ENCODE data around the gene DCAF8L2.
"Not testable (repeated sequence)": the region's sequence is repeated elsewhere in the genome, so short reads cannot be mapped to it uniquely, and the experiment has no call there.

The DCAF8L2 gene

DNA sequence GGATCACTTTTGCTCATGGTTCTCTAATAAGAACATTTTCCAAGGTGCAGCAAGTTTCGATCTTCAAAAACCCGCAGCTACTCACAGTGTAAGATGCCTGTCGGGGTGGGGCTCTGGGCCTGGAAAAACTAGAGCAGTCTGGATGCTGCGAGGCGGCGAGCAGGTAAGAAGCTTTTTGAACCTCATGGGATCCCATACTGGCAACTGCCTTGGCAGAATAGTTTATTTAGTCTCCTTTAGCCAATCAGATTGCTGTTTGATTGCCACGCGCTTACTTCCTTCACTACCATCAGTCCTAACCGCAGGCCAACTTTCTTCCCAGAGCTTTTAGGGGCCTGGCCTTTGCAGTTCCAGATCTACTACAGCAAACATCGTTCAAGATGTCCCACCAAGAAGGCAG lies 156.4 kb downstream of the DCAF8L2 start:
- TF ChIP-seq, protein P1, sequence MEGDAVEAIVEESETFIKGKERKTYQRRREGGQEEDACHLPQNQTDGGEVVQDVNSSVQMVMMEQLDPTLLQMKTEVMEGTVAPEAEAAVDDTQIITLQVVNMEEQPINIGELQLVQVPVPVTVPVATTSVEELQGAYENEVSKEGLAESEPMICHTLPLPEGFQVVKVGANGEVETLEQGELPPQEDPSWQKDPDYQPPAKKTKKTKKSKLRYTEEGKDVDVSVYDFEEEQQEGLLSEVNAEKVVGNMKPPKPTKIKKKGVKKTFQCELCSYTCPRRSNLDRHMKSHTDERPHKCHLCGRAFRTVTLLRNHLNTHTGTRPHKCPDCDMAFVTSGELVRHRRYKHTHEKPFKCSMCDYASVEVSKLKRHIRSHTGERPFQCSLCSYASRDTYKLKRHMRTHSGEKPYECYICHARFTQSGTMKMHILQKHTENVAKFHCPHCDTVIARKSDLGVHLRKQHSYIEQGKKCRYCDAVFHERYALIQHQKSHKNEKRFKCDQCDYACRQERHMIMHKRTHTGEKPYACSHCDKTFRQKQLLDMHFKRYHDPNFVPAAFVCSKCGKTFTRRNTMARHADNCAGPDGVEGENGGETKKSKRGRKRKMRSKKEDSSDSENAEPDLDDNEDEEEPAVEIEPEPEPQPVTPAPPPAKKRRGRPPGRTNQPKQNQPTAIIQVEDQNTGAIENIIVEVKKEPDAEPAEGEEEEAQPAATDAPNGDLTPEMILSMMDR (IDR thresholded peaks at IDR 0.05; ENCODE audit: insufficient read depth, low read depth, low read length, missing control alignments): no peak
- no peak overlapping the region for H3K4me3 ChIP-seq (ENCODE audit: low read length)
- DNase-seq (ENCODE audit: low read depth): no peak

DNA sequence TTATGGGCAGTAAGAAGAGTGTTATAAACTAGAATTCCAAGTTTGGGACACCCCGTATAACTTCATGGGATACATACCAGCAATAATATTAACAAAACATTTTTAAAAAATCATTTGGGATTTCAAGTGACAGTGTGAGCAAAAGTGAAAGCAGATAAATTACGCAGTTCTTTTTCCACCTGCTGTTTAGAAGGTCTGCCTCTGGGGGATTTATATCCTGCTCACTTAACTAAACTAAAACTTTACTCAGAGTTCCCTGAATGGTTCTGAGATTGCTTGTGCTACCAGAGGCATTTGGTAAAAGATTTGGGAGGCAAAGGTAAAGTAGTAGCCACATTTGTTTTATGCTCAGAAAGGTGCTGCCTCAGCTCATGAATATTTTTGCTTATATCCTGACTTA lies 160.2 kb downstream of the DCAF8L2 start:
- DNase-seq (ENCODE audit: low read depth); H3K4me3 ChIP-seq (ENCODE audit: low read length): not testable (repeated sequence)

DNA sequence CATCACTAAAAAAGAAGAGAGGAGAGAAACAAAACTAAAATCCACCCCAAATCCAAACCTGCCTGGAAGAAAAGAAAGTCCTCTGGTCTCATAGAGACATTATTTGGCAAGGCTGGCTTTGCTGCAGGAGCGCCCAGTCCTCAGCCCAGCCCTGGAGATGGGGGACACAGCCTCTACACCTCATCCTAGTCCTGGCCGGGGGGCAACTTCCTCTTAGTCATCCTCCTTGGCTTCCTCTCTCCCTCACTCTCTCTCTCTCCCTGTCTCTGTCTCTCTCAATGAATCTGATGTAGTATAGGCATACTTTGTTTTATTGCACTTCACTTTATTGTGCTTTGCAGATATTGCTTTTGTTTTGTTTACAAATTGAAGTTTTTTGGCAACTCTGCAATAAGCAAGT lies 161.8 kb downstream of the DCAF8L2 start:
- H3K4me3 ChIP-seq (ENCODE audit: low read length): no peak overlapping the region
- TF ChIP-seq, protein P1 (IDR thresholded peaks at IDR 0.05; ENCODE audit: insufficient read depth, low read depth, low read length, missing control alignments): no peak
- DNase-seq (ENCODE audit: low read depth): no peak

DNA sequence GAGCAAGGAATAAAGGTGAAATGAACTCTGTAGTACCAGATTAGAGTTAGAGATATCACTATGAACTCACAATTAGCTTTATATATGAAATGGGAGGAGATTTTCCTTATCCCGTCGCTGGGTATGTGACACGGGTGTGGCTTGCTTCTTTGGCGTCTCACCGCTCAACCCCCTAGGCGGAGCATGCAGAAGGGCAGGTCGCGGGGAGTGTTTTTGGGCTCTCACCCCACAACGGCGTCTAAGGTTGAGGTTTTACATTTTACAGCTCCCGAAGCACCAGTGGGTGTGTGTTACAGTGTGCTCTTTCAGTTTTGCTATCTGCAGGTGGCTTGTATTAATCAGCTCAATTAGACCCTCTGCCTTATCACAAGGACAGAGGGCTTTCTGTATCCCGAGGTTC lies 175.6 kb downstream of the DCAF8L2 start:
- TF ChIP-seq, protein P1 (IDR thresholded peaks at IDR 0.05; ENCODE audit: insufficient read depth, low read depth, low read length, missing control alignments): no peak
- DNase-seq (ENCODE audit: low read depth): no peak

DNA sequence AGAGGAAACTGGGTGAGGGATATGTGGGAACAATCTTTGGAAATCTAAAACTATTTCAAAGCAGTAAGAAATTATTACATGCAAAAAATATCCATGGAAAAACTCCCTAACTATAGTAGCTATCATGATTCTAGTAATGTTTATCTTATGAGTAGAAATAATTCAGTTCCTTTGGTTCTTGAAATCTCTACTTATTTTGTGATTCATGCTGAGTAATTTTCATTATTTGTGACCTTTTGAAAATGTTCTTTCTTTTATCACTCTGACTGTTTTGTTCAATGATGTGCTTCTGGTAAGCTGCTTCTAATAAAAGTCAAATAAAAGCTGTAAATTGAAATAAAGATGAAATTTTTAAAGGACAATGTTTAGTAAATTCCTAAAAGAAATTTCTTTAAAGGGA lies 177.2 kb downstream of the DCAF8L2 start:
- H3K4me3 ChIP-seq (ENCODE audit: low read length): no peak overlapping the region
- DNase-seq (ENCODE audit: low read depth): no peak
- TF ChIP-seq, protein P1 (IDR thresholded peaks at IDR 0.05; ENCODE audit: insufficient read depth, low read depth, low read length, missing control alignments): no peak

More for the DNA sequence above, 175.6 kb downstream of the DCAF8L2 start:
- no peak overlapping the region for H3K4me3 ChIP-seq (ENCODE audit: low read length)

DNA sequence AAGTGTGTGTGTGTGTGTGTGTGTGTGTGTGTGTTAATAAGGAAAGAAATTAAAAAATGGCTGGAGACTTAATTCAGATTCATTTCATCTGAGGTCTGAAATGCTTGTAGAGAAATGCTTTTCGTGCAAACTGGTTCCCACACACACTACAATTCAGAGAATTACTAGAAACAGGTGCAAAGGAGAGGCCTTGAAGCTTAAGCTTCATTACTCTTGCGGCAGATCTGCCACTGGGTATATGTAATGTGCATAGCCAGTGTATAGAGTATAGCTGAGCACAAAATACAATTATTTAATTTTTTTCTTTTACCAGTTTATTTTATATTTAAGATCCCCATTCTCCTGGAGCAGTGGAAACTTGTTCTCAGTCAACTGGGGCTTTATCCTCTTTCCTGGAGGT lies 185.8 kb downstream of the DCAF8L2 start:
- TF ChIP-seq, protein P1 (IDR thresholded peaks at IDR 0.05; ENCODE audit: insufficient read depth, low read depth, low read length, missing control alignments): no peak
- DNase-seq (ENCODE audit: low read depth): no peak
- no peak overlapping the region for H3K4me3 ChIP-seq (ENCODE audit: low read length)

DNA sequence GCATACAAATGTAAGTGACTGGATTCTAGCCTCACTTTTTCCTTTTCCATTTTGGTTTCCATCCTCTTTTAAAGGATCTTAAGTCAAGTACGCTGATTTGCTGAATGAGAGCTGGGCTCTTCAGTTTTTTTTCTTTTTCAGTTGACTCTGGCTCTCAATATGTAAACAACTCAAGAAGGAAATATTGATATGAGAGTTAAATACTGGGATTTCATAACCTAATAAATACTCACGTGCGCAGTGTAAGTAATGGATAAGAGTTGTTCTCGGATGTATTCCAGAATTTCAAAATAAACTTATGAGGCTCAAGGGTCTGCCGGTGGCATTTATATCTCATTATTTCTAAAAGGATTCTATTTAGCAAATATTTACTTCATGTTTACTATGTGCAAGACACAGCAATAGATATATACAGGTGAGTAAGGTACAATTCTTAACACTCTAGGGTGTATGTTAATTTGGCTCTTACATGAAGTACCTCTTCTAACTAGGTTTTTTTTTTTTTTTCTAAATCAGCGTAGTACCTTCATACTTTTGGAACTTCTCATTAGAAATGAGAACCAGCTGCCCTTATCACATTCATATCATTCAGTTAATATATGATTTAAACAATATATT lies 206.6 kb downstream of the DCAF8L2 start:
- DNase-seq (ENCODE audit: low read depth): no peak
- no peak overlapping the region for H3K4me3 ChIP-seq (ENCODE audit: low read length)
- TF ChIP-seq, protein P1 (IDR thresholded peaks at IDR 0.05; ENCODE audit: insufficient read depth, low read depth, low read length, missing control alignments): no peak
